OCI-M2 (cell line): Measurements from ENCODE around the gene ADAMTS14.
"Not testable (repeated sequence)": the region's sequence is repeated elsewhere in the genome, so short reads cannot be mapped to it uniquely, and the experiment has no call there.

Experiments used
- DNase-seq: peaks from one replicate; lab custom pipeline; 2025; ENCODE audit not compliant: unreplicated experiment; lab: John Stamatoyannopoulos, UW

Gene ADAMTS14

DNA sequence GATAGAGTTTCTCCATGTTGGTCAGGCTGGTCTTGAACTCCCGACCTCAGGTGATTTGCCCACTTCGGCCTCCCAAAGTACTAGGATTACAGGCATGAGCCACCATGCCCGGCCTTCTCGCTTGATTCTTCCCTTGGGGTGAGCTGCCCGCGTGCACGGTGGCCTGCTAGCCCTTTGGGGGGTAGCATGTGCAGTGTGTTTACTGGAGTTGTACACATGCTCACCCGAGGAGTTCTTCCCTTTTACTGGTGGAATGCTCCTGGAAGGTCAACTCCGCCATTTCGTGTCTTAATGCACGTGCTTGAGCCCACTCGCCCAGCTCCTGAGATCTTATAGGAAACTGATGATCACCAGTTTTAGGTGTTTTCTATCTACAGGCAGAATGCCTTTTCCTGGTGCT lies 17.0 kb upstream of the ADAMTS14 start:
- DNase-seq: no peak

DNA sequence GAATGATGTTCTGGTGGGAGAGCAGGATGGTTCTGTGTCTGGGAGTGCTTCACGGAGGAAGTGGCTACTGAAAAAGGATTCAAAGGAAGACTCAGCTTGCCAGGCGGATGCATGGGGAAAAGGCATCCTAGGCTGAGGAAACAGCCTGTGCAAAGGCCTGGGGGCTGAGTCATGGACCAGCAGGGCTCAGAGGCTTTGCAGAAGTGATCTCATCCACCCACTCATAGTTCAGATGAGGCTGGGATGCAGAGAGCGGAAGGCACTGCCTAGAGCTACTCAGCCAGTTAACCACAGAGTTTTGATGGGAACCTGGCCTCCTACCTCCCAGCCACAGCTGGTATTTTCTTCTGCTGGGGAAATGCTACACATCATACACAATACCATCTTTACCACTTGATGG lies 15.8 kb upstream of the ADAMTS14 start:
- DNase-seq: no peak

DNA sequence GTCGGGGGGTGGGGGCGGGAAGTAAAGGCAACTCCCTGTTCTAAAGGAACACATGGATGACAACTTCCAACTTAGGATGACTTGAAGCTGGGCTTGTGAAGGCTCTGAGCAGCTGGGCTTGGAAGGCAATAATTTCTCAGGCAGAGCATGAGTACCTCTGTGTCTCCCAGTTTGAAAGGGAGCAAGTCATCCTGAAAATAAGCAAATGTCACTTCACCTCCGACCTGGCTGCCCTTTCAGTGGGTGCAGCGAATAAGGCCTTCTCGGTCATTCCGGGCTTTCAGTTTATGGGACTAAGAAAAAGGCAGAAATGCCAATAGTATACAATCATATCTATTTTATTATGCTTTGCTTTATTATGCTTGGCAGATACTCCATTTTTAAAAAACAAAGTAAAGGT lies 15.3 kb upstream of the ADAMTS14 start:
- no peak for DNase-seq

DNA sequence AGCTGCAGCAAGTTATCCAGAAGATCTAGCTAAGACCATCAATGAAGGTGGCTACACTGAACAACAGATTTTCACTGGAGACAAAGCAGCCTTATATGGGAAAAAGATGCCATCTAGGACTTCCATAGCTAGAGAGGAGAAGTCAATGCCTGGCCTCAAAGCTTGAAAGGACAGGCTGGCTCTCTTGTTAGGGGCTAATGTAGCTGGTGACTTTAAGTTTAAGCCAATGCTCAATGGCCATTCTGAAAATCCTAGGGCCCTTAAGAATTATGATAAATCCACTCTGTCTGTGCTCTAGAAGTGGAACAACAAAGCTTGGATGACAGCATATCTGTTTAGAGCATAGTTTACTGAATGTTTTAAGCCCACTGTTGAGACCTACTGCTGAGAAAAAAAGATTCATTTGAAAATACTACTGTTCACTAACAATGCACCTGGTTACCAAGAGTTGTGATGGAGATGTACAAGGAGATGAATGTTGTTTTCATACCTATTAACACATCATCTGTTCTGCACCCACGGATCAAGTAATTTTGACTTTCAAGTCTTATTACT lies 13.6 kb upstream of the ADAMTS14 start:
- DNase-seq: no peak

DNA sequence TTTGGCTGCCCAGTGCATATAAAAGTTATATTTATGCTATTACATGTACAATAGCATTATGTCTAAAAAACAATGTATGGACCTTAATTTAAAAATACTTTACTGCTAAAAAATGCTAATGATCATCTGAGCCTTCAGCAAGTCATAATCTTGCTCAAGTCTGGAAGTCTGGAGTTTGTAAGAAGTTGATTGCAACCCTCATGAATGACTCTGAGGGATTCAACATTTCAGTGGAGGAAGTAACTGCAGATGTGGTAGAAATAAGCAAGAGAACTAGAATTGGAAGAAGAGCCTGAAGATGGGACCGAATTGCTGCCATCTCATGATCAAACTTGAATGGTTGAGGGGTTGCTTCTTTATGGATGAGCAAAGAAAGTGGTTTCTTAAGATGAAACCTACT lies 13.0 kb upstream of the ADAMTS14 start:
- no peak for DNase-seq

DNA sequence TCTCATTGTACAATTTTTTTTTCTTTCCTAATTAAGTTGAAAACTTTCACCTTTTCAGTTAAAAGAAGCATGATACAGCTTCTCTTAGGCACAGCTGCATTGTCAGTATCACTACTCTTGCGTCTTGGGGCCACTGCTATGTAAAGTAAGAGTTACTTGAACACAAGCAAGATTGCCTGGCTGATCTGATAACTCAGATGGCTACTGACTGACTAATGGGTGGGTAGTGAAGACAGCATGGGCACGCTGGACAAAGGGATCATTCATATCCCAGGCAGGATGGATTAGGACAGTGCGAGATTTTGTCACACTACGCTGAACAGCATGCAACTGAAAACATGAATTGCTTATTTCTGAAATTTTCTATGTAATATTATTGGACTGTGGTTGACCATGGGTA lies 11.6 kb upstream of the ADAMTS14 start:
- DNase-seq: no peak

DNA sequence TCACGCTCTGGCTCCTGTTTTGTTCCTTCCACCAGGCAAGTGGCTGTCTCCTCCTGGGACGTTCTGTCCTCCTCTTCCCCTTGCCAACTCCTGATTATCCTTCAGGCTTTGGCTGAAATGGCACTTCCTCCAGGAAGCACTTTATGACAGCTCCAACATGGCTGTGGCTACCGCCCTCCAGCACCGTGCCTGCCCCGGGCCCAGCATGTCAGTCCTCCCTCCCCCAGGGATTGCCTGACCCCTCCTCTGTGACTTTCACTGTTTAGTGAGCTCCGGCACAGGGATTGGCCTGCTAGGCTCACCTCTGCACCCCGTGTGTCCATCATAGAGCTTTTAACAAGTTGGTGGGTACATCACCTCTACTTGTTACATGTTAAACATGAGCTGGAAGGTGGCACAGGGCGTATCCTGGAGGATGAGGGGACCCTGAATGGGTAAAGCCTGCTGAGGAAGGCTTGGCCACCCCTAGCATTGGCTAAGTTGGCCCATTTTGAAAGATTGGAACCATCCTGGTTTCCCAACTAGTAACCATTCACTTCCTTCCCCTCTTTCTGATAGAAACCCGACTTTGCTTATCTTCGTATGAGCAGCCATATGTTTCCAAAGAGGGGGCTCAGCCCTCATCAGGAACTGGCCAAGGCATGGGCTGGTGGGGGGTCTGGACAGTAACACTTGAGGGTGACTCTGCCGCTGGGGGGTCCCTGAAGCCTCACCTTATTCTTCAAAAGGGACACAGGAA lies 10.5 kb upstream of the ADAMTS14 start:
- DNase-seq: no peak

DNA sequence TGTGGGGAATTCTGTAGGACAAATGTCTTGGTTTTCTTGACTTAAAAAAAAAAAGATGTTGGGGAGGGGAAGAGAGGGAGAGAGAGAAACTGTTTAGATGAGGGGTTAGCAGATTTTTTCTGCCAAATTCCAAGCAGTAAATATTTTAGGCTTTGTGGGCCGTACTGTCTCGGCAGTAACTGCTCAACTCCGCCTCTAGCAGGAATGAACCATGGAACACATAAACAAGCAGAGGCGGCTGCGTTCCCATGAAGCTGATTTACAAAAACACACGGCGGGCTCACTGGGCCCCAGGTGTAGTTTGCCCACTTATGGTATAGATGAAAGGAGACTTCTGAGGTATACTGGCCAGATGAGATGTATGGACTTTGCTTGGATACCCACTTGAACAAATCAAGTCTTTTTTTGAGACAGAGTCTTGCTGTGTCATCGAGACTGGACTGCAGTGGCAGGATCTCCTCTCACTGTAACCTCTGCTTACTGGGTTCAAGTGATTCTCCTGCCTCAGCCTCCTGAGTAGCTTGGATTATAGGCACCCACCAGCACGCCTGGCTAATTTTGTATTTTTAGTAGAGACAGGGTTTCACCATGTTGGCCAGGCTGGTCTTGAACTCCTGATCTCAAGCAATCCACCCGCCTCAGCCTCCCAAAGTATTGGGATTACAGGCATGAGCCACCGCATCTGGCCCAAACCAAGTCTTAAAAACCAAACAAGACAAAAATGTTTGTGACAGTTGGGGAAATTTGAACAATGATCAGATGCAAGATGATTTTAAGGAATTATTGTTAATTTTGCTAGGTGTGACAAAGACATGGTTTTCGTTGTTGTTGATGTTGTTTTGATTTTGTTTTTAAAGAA lies 9.7 kb upstream of the ADAMTS14 start:
- DNase-seq: no peak

DNA sequence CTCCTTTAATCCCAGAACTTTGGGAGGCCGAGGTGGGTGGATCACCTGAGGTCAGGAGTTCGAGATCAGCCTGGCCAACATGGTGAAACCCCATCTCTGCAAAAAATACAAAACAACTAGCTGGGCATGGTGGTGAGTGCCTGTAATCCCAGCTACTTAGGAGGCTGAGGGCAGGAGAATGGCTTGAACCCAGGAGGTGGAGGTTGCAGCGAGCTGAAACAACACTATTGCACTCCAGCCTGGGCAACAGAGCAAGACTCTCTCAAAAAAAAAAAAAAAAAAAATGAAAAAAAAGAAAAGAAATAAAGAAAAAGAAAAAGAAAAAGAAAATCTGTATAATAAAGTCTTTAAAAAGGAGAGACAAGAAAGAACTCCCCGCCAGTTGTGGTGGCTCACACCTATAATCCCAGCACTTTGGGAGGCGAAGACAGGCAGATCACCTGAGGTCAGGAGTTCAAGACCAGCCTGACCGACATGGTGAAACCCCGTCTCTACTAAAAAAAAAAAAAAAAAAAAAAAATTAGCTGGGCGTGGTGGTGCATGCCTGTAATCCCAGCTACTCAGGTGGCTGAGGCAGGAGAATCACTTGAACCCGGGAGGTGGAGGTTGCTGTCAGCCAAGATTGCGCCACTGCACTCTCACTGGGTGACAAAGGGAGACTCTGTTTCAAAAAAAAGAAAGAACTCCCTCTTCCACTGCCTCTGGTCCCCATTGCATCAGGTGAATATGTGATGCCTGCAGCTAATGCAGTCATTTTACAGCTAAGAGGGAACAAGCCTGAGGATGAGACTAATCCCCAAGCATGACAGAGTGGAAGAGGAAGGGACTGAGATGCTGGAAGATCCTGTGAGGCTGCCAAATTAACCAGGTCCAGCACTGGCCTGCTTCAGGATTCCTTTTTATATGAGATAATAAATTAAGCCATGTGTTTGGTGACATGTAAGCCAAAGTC lies 8.6 kb upstream of the ADAMTS14 start:
- not testable (repeated sequence) for DNase-seq

DNA sequence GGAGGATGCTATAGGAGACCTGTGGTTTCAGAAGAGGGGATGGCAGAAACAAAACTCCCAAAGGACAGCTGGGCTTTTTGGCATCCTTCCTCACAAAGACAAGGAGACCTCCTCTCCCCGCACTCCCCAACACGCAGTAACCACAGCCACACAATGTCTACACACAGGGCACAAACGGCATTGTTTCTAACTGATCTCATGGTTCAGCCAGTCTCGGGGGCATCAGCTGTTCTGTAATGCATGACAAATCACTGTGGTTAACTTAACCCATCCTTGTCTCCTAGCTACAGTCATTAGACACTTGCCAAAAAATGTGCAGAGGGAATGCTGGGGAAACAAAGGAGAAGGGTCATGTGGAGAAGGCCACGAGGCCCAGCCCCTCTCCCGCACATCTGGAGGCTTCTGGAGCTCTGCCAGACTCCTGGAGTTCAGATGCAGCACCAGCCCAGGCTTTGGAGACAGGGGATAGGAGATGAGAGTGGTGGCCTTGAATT lies 7.6 kb upstream of the ADAMTS14 start:
- no peak for DNase-seq

DNA sequence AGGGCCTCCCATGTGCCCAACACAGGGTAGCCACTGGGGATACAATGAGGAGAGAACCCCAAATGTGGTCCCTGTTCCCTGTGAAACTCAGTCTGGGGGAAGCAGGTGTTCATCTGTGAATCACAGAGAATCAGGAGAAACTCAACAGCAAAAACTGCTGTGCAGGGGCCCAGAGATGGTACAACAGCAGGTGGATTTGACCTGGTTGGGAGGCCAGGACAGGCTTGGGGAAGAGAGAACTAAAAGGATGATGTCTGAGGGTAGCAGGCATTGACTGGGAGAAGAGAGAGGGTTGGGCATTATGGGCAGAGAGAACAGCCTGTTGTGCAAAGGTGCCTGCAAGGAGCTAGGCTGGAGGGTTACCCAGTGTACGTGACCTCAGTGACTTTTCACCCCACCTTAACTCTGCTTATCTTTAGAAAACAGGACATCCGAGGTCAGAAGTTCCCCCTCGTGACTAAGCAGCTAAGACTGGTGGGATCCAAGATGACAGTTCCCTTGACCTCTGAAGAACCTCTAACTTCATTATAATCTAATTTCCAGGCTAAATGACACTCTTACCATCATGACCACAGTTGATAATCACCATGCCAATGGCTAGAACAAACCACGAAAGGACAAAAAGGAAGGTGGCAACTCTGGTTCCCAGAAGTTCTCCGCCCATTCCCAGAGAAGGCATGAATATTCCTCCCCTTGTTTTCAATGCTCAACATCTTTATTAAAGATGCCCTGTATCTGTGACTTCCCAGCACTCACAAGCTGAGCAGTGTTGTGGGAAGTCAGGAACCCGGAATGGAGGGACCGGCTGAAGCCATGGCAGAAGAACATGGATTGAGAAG lies 5.1 kb upstream of the ADAMTS14 start:
- no peak for DNase-seq

DNA sequence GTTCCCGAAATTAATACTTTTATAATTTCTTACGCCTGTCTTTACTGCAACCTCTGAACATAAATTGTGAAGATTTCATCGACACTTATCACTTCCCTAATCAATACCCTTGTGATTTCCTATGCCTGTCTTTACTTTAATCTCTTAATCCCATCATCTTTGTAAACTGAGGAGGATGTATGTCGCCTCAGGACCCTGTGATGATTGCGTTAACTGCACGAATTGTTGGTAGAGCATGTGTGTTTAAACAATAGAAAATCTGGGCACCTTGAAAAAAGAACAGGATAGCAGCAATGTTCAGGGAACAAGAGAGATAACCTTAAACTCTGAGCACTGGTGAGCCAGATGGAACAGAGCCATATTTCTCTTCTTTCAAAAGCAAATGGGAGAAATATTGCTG lies 4.5 kb upstream of the ADAMTS14 start:
- DNase-seq: not testable (repeated sequence)

DNA sequence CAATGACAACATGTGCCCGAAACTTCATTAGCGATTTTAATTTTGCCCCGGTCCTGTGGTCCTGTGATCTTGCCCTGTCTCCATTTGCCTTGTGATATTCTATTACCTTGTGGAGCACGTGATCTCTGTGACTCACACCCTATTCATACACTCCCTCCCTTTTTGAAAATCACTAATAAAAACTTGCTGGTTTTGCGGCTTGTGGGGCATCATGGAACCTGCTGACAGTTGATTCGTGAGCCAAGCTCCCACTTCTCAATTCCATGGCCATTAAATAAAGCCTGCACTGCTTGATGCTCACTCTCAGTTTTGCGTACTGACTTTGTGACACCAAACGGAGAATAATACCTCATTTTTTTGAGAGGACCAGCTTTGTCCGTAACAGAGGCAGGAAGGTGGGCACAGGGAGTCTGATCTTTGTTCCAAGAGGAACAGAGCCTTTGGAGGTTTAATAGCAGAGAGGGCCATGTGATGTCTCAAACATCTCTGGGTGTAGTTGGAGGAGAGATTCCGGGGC lies 3.8 kb upstream of the ADAMTS14 start:
- no peak for DNase-seq

DNA sequence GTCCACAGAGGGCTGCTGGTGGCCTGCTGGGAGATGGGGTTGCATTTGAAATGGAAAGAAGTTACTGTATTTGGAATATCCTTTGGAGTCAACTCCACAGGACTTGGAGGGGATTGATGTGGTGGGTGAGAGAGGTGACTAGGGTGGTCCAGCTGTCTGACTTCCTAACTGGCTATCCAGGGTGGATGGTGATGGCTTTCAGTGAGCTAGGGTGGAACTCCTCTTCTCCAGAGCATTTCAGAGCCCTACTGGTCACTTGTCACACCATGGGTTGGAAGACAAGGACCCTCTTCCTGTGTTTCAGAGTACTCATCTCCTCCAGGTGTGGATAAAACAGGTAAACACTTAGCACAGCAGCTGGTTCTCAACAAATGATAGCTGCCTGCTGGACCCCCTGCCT lies 3.3 kb upstream of the ADAMTS14 start:
- DNase-seq: no peak

DNA sequence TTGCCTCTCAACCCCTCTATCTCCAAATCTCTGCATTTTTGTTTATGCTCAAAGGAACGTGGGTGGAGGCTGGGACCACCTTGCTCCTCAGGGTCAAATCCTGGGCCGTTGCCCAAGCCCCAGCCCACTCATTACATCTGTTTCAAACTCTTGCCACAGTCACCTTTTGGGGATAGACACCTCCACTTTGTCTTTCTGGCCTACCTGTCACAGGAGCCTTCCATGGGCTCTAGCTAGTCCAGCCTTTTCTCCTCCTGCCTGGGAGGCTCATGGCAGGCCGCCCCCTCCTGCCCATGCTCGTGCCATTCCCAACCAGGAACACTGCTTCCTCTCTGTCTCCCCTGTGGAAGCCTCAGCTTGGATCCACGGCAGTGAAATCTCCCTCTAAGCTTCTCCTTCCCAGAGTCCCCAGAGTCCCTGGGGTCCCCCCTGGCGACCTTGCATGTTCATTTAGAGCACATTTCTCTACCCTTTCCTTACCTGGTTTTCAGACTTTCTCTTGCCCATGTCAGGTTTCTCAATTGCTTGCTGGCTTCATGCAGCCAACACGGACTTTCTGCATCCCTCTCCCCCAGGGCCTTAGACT lies 2.5 kb upstream of the ADAMTS14 start:
- no peak for DNase-seq

DNA sequence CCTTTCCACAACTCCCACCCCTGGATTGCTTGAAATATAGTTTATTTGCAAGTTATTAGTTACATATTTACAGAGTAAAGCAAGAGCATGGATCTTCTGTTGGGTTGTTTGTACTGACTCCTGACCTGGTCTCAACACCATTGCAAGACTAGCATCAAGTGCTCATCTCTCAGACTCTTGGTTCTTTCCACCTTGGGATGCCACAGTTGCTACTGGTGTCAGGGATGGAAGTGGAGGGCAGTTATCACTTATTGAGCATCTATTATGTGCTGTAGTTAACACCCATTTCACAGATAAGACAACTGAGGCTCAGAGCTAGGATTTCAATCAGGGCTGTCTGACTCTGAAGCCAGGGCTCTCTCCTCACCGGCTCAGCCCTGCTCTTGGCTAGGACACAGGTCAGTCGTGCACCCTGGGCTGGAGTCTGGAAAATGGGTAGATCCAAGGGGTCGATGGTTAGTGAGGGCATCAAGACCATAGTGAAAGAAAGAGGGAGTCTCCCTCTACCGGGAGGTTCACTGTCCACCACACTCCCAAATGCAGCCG lies 614 bp upstream of the ADAMTS14 start:
- no peak for DNase-seq

DNA sequence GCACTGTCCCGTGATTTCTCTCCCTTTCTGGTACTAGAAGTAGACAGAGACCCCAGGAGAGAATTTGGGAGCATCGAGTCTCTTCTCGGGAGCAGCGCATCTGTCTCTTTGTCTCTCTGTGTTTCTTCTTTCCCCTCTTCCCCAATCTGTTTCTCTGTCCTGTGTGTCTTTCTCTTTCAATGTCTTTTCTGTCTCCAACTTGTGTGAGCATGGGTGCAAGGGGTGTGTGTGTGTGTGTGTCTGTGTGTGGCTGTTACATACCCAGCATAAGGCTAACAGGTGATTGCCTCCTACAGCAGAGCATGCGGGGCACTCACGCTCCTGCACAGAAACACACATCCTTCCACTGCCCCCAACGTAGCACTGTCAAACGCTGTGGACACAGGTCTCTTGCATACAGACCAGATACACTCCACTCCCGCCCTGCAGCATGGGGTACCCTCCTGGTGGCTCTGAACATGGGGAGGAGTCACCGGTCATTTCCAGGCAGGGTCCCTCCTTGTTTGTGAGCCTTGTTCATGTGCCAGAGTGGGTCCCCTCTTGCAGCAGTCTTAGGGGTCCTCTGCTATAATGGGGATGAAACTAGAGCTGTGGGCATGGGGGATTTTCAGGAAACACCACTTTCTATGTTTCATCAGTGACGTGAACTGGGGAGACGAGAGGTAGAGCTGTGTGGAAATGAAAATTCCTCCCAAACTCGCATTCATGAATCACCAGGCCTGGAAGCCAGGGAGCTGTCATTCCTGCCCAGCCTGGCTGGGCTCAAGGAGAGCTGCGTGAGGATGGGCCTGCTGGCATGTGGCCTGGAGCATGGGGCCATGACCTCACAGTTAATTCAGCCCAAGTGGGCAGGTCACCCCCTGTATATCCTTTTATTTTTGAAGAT lies 980 bp downstream of the ADAMTS14 start:
- no peak for DNase-seq

DNA sequence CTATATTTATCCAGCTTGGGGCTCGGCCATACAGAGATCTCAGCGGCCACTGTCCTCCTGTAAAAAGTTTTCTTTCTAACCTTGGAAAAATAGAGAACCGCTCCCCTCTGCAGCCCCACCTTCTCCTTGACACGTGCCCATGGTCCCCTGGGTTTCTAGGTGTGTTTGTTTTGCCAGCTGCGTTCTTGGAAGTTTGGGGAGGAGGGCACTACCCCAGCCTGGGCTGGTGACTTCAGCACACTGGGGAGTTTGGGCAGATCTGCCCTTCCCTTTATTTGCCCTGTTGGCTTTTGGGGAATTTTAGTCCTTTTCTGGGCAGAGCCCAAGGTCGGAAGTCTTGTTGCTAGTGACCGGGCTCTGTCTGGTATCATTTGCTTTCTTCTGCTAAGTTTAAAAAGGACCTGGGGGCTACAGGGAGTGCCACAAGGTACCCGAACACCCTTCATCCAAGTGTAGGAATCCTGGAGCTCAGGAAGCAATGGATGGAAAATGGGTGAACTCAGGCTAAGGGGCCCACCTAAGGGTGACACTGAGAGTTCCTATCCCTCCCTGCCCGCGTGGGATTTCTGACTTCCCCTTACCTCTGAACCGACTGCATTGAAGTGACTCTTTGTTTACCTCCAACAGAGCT lies 1.7 kb downstream of the ADAMTS14 start:
- no peak for DNase-seq
